Measurements from ENCODE around the gene SLC26A5. TPM values are rescaled to one million over a fixed set of nuclear protein-coding genes. Genes with fewer than 3 reads are reported as not detected.

The SLC26A5 gene
- total RNA-seq, 2 experiments from 2014 or later, result not detected

- H3K4me1 ChIP-seq (ENCODE audit: insufficient read depth, low read length, poor library complexity, severe bottlenecking), result no peaks in the 10 kb centered on the region
- H3K36me3 ChIP-seq (ENCODE audit: insufficient read depth, low read length), result no peaks in the 10 kb centered on the region
- no peaks in the 10 kb centered on the region for H3K9me2 ChIP-seq (ENCODE audit: insufficient read depth, low read length)
- no peak for DNase-seq (ENCODE audit: low spot score)
- H3K79me2 ChIP-seq (ENCODE audit: insufficient read depth, low read depth, low read length), result no peaks in the 10 kb centered on the region
- no peak overlapping the region for H3K4me3 ChIP-seq (ENCODE audit: low read depth, low read length, poor library complexity, severe bottlenecking)
- intact Hi-C loops (cut with micrococcal nuclease; ENCODE audit: unreplicated experiment), result no loop called here
- ChIA-PET CTCF (ENCODE audit: unreplicated experiment) (no interaction called here), POLR2A (interaction anchor here (0.6 kb wide), 1 partner anchor 462 kb away, joined by 3 read pairs; no protein-coding TSS in a partner anchor)
- no peak overlapping the region for H2AFZ ChIP-seq (ENCODE audit: low read length)
- H3K27ac ChIP-seq (ENCODE audit: low read depth, low read length, poor library complexity, severe bottlenecking), result no peak overlapping the region
- H3K4me2 ChIP-seq (ENCODE audit: low read length), result no peak overlapping the region
- no TSS peak for BruUV-seq (replicated peaks)
- no peaks in the 10 kb centered on the region for H4K20me1 ChIP-seq (ENCODE audit: insufficient read depth, low read length)
- H3K9me3 ChIP-seq (ENCODE audit: low read length), result no peaks in the 10 kb centered on the region
- TF ChIP-seq EZH2phosphoT487 (IDR thresholded peaks at IDR 0.05; ENCODE audit: borderline replicate concordance, low read depth, low read length) (no peak), CTCF (conservative IDR thresholded peaks at IDR 0.05; ENCODE audit: low read length) (no peak)
Observed at GRCh38 chr7:103398483-103399127, 47.4 kb downstream of the SLC26A5 start.

GRCh38 chr7:103396471-103396870 is 49.5 kb downstream of the SLC26A5 start:
- H3K4me3 ChIP-seq (ENCODE audit: low read depth, low read length, poor library complexity, severe bottlenecking), result no peak overlapping the region
- H3K4me1 ChIP-seq (ENCODE audit: insufficient read depth, low read length, poor library complexity, severe bottlenecking), result no peaks in the 10 kb centered on the region
- TF ChIP-seq EZH2phosphoT487 (IDR thresholded peaks at IDR 0.05; ENCODE audit: borderline replicate concordance, low read depth, low read length) (no peak), CTCF (conservative IDR thresholded peaks at IDR 0.05; ENCODE audit: low read length) (no peak)
- no peaks in the 10 kb centered on the region for H4K20me1 ChIP-seq (ENCODE audit: insufficient read depth, low read length)
- no TSS peak for BruUV-seq (replicated peaks)
- no peak overlapping the region for H3K4me2 ChIP-seq (ENCODE audit: low read length)
- CTCF ChIA-PET (ENCODE audit: unreplicated experiment), result no interaction called here
- intact Hi-C loops (cut with micrococcal nuclease; ENCODE audit: unreplicated experiment), result no loop called here
- H3K36me3 ChIP-seq (ENCODE audit: insufficient read depth, low read length), result no peaks in the 10 kb centered on the region
- no peaks in the 10 kb centered on the region for H3K9me3 ChIP-seq (ENCODE audit: low read length)
- no peaks in the 10 kb centered on the region for H3K79me2 ChIP-seq (ENCODE audit: insufficient read depth, low read depth, low read length)
- H3K9me2 ChIP-seq (ENCODE audit: insufficient read depth, low read length), result no peaks in the 10 kb centered on the region
- POLR2A ChIA-PET, result no interaction called here
- H2AFZ ChIP-seq (ENCODE audit: low read length), result no peak overlapping the region
- no peak overlapping the region for H3K27ac ChIP-seq (ENCODE audit: low read depth, low read length, poor library complexity, severe bottlenecking)
- no peak for DNase-seq (ENCODE audit: low spot score)

DNA sequence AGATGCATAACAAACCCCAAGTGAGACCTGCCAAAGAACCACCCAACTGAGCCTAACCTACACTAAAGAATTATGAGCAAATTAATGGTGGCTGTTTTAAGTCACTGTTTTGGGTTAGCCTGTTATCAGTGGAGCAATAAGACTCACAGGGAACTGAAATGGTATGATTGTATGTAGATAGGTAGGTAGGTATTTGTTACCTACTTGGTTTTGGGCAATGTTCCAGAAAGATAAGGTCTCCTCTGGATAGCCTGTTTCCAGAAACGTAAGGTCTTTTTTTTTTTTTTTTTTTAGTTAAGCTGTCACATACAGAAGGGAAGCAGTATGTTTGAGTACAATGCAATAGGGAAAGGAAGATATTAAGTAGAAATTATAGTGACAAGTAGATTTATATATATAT is 50.9 kb downstream of the SLC26A5 start:
- Histone ChIP-seq H3K4me1 (ENCODE audit: insufficient read depth, low read length, poor library complexity, severe bottlenecking) (no peaks in the 10 kb centered on the region), H3K27ac (ENCODE audit: low read depth, low read length, poor library complexity, severe bottlenecking) (no peak overlapping the region), H2AFZ (ENCODE audit: low read length) (no peak overlapping the region), H3K4me2 (ENCODE audit: low read length) (no peak overlapping the region), H4K20me1 (ENCODE audit: insufficient read depth, low read length) (no peaks in the 10 kb centered on the region), H3K79me2 (ENCODE audit: insufficient read depth, low read depth, low read length) (no peaks in the 10 kb centered on the region), H3K9me3 (ENCODE audit: low read length) (no peaks in the 10 kb centered on the region), H3K9me2 (ENCODE audit: insufficient read depth, low read length) (no peaks in the 10 kb centered on the region), H3K36me3 (ENCODE audit: insufficient read depth, low read length) (no peaks in the 10 kb centered on the region), H3K4me3 (ENCODE audit: low read depth, low read length, poor library complexity, severe bottlenecking) (no peak overlapping the region)
- DNase-seq (ENCODE audit: low spot score), result no peak
- no peak for TF ChIP-seq CTCF (conservative IDR thresholded peaks at IDR 0.05; ENCODE audit: low read length)
- no peak for TF ChIP-seq EZH2phosphoT487 (IDR thresholded peaks at IDR 0.05; ENCODE audit: borderline replicate concordance, low read depth, low read length)
- POLR2A ChIA-PET, result interaction anchor here (0.6 kb wide), 2 partner anchors 79 to 329 kb away, joined by 3 read pairs; no protein-coding TSS in a partner anchor
- CTCF ChIA-PET (ENCODE audit: unreplicated experiment), result no interaction called here
- intact Hi-C loops (cut with micrococcal nuclease; ENCODE audit: unreplicated experiment), result no loop called here
- no TSS peak for BruUV-seq (replicated peaks)

Measured in OCI-LY7 (cell line).